Memory B cell (primary cell): Measurements from ENCODE around the gene MVD.

Experiments used
- ATAC-seq: fragments of 150-1000 bp; cut with Tn5 transposase; 2 replicates; pipeline ENCODE4 v1.10.0; 2021; ENCODE audit warnings: low read depth, mild to moderate bottlenecking, moderate library complexity
- DNase-seq, 2 donors: peaks; one replicate each; pipeline ENCODE4 v3.0.0; 2022; ENCODE audit warnings: low spot score in 2 of 2
- H3K27ac Mint-ChIP-seq: one replicate; pipeline ENCODE4 v1.8.0; 2022; ENCODE audit warnings: mild to moderate bottlenecking, moderate library complexity, mixed read lengths
- H3K27me3 Mint-ChIP-seq: one replicate; pipeline ENCODE4 v1.8.0; 2022; ENCODE audit warnings: mixed read lengths
- H3K36me3 Mint-ChIP-seq: one replicate; pipeline ENCODE4 v1.8.0; 2022; ENCODE audit warnings: mild to moderate bottlenecking, mixed read lengths
- H3K4me1 Mint-ChIP-seq: one replicate; pipeline ENCODE4 v1.8.0; 2022; ENCODE audit warnings: mixed read lengths
- H3K4me3 Mint-ChIP-seq: one replicate; pipeline ENCODE4 v1.8.0; 2022; ENCODE audit warnings: mild to moderate bottlenecking, moderate library complexity, mixed read lengths
- H3K9me3 Mint-ChIP-seq: one replicate; pipeline ENCODE4 v1.8.0; 2022; ENCODE audit warnings: mixed read lengths

The MVD gene

DNA sequence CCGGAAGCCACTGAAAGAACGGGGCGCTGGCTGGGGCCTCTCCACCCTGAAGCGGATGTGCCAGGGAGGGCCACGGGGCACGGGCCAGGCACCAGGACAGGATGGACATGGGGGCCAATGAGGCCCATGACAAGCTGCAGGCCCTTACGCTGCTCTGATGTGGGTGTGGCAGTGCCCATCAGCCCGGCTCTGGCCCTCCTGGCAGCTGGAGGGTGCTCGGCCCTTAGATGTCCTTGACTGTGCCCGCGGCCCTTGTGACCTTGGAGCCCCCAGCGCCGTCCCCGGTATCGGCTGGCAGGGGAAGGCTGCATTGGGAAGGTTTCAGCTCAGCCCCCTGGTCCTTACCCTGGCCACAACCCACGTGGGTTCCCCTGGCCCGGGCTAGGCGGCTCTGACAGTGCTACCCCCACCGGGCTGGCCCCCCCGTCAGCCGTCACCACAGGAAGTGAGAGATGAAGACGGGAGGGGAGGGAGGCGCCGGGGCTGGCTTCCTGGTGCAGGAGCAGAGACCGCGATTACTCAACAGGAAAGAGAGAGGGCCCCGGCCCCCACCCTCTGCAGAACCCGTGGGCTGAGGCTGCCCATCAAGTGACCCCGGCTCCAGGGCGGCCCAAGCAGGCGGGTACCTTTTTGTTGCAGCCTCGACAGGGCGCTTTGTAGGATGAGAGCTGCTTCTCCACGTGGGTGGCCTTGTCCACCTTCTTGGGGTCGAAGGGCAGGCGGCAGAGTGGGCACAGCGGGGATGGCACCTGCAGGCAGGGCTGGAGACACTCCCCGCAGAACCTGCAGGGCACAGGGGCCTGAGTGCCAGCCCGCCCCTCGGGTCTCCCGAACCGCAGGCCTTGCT lies 38.0 kb upstream of the MVD start:
- Mint-ChIP-seq H3K27ac (peak overlapping the region; percentile 62), H3K4me1 (peaks cover 47% of the 10 kb centered on the region), H3K36me3 (peaks cover 1% of the 10 kb centered on the region), H3K9me3 (no peaks in the 10 kb centered on the region), H3K4me3 (peak overlapping the region; percentile 79), H3K27me3 (no peaks in the 10 kb centered on the region)
- ATAC-seq (peak; percentile 79), DNase-seq (peak; percentile 71 to 83)

DNA sequence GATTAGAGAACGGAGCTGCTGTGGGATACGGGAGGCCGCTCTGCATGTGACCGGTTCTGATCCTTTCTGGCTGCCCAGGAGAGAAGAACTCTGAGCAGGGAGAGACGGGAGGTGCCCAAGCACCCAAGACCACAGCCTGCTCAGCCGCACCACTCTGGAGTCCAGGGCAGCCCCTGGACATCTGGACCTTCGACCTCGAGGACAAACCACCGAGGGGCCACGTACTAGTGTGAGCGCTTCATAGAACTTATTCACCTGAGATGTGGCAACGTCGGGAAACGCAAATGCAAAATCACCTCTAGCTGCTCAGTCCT lies 37.4 kb upstream of the MVD start:
- H3K27ac Mint-ChIP-seq, result peak overlapping the region; percentile 62
- peak overlapping the region; percentile 79 for H3K4me3 Mint-ChIP-seq
- H3K36me3 Mint-ChIP-seq, result peaks cover 1% of the 10 kb centered on the region
- no peak for ATAC-seq
- no peaks in the 10 kb centered on the region for H3K27me3 Mint-ChIP-seq
- H3K4me1 Mint-ChIP-seq, result peaks cover 44% of the 10 kb centered on the region
- DNase-seq, result peak in 1 of 2 donors; percentile 26
- no peaks in the 10 kb centered on the region for H3K9me3 Mint-ChIP-seq

DNA sequence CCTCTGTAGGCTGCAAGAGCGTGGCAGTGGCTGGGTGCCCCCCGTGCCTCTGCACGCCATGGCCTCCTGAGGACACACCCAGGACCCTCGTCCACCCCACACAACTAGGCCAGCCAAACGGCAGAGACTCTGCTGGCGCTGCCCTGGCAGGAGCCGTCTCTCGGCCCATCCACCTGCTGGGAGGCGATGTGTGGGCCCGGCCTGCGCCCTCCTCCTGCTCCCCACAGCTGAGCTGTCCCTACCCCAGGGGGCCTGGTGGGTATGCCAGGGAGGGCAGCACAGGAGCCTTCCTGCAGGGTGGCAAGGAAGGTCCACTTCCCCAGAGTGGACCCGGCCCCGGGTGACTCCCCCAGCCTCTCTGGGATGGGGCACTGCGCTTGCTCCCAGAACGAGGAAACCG lies 36.3 kb upstream of the MVD start:
- DNase-seq, result no peak
- Mint-ChIP-seq H3K27me3 (no peaks in the 10 kb centered on the region), H3K27ac (peak overlapping the region; percentile 82), H3K9me3 (no peaks in the 10 kb centered on the region), H3K36me3 (peaks cover 1% of the 10 kb centered on the region), H3K4me3 (no peak overlapping the region), H3K4me1 (peaks cover 39% of the 10 kb centered on the region)
- no peak for ATAC-seq

DNA sequence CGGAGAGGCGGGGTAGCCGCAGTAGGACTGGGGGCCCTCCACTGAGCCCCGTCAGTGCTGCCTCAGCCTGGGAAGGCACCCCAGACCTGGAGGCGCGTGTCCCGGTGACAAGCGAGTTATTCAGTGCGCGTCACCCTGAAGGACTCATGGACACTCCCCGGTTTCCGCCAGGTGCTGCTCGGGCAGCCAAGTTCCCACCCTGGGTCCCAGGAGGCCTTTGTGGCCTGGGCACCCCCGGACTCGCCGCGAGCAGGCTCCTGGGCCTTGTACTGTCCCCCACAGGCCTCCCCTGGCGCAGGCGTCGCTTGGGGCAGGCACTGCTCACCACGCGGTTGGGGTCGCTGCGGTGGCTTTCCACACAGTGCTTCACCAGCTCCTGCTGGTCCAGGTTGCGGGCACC lies 35.8 kb upstream of the MVD start:
- peak overlapping the region; percentile 51 for H3K4me3 Mint-ChIP-seq
- H3K27ac Mint-ChIP-seq, result peak overlapping the region; percentile 82
- ATAC-seq, result peak; percentile 33
- peak in 1 of 2 donors; percentile 39 for DNase-seq
- H3K36me3 Mint-ChIP-seq, result peaks cover 1% of the 10 kb centered on the region
- H3K27me3 Mint-ChIP-seq, result no peaks in the 10 kb centered on the region
- H3K9me3 Mint-ChIP-seq, result no peaks in the 10 kb centered on the region
- peaks cover 35% of the 10 kb centered on the region for H3K4me1 Mint-ChIP-seq

DNA sequence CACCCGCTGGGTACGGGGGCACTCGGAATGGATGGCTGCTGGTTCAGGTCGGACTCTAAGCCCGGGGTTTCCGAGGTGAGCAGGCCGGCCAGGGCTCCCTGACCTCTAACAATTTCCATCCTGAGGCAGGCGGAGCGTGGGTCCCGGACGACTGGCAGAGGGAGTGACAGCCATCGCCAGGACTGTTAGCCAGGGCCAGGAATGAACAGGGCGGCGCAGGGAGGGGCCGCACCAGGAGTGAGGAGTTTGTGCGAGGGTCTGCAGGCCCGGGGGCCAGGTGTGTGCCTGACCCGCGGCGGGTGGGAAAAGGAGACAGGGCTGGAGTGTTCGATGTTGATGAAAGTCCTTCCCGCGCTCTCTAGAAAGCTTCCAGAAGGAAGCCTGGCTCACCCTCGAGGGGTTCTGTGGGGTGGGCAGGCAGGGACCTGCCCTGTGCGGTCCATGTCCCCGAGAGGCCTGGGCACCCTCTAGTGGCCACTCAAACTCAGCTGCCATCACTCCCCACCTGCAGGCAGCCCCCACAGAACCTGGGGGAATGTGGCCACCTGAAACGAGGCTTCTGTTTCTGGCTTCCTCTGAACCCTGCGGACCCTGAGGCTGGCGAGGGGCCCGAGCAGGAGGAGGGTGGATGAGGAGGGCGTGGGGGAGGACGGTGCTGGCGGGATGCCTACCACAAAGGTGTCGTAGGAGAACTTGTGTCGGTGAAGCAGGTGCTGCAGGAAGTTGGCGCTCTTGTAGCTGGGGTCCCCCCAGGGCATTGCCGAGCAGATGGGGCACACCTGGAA lies 35.1 kb upstream of the MVD start:
- DNase-seq, result no peak
- H3K4me1 Mint-ChIP-seq, result peaks cover 32% of the 10 kb centered on the region
- peak overlapping the region; percentile 82 for H3K27ac Mint-ChIP-seq
- H3K27me3 Mint-ChIP-seq, result no peaks in the 10 kb centered on the region
- peak overlapping the region; percentile 51 for H3K4me3 Mint-ChIP-seq
- no peak for ATAC-seq
- H3K36me3 Mint-ChIP-seq, result peaks cover 1% of the 10 kb centered on the region
- H3K9me3 Mint-ChIP-seq, result no peaks in the 10 kb centered on the region

DNA sequence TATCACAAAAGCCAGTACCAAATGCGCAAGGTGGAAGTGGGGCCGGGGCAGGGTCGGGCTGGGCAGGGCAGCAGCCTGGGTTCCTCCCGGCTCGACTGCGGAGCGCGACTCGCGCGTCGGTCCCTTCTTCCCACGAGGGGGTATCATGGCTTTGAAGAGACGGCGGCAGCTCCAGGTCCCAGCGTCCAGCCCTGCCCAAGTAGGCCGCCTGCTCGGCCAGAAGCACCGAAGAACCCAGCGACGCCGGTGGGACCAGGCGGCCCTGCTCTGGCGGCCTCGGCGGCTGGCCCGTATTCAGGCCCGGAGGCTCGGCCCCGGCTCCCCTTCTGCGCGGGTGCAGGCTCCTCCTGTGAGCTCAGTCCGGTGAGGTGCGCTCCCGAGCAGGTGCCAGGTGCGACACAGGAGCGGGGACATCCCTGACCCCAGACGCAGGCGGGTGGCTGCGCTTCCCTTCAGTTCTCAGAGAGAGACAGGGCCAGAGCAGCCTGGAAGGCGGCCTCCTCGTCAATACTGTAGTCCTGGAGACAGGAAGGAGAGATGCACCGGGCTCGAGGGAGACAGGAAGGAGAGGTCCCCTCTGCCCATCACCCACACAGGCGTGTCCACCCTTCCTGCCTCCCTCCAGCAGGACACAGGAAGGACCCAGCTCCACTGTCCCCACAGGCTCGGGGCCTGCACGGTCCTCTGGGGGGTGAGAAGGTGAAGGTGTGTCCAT lies 34.4 kb upstream of the MVD start:
- no peaks in the 10 kb centered on the region for H3K9me3 Mint-ChIP-seq
- DNase-seq (no peak), ATAC-seq (no peak)
- peaks cover 1% of the 10 kb centered on the region for H3K36me3 Mint-ChIP-seq
- peaks cover 26% of the 10 kb centered on the region for H3K4me1 Mint-ChIP-seq
- H3K4me3 Mint-ChIP-seq, result no peak overlapping the region
- H3K27ac Mint-ChIP-seq, result no peak overlapping the region
- no peaks in the 10 kb centered on the region for H3K27me3 Mint-ChIP-seq

DNA sequence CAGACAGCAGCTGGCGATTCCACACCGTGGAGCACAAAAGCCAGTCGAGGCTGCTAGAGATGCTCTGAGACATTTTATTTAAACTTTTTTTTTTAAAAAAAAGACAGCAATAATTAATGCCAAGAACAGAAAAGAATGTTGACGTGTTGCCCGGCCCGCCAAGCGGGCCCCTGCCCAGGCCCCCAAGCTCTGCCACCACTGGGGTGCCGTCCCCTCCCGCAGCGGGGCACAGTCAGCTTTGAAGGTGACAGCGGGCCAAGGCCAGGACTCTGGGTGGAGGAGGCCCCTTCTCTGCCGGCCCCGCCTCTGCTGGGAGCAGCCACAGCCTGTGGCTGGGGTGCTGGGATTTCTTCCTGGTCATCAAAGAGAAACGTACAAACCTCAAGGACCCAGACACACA lies 33.5 kb upstream of the MVD start:
- ATAC-seq (no peak), DNase-seq (no peak)
- H3K4me1 Mint-ChIP-seq, result peaks cover 26% of the 10 kb centered on the region
- peaks cover 1% of the 10 kb centered on the region for H3K36me3 Mint-ChIP-seq
- no peak overlapping the region for H3K27ac Mint-ChIP-seq
- no peak overlapping the region for H3K4me3 Mint-ChIP-seq
- no peaks in the 10 kb centered on the region for H3K9me3 Mint-ChIP-seq
- H3K27me3 Mint-ChIP-seq, result no peaks in the 10 kb centered on the region

DNA sequence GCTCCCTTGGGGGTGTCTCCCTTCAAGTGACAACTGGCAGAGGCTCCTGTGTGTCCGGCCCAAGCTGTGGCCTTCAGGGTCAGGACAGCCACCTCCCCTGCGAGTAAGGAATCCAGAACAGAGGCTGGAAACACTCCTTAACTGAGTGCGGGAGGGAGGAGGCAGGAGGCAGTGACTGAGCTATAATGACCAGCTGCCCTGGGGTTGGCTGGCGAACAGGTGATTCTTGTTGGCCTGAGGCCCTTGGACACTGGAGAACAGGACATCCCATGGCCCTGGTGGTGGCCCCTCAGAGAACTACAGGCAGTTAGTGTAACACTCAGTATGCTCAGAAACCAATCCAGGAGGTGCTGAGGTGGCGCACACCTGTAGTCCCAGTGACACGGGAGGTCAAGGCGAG lies 32.9 kb upstream of the MVD start:
- Mint-ChIP-seq H3K4me1 (peaks cover 22% of the 10 kb centered on the region), H3K9me3 (no peaks in the 10 kb centered on the region), H3K27ac (no peak overlapping the region), H3K36me3 (peaks cover 1% of the 10 kb centered on the region), H3K4me3 (no peak overlapping the region), H3K27me3 (no peaks in the 10 kb centered on the region)
- ATAC-seq, result no peak
- no peak for DNase-seq

DNA sequence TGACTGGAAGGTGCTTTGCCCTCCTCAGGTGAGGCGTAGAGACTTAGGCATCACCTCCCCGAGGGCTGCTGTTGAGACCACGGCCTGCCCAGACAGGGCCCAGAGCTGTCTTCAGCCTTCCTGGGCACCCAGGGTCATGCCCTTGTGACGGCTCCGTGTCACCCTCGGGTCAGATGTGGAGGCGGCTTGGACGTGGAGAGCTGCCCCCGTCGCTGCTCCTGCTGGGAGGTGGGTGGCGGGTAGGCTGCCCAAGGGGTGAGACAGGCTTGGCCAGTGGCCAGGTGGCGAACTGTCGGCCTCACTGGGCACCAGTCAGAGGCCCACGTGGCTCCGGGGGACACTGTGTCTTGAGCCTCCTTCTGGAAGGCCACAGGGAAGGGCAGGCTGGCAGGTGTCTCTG lies 32.3 kb upstream of the MVD start:
- Mint-ChIP-seq H3K9me3 (no peaks in the 10 kb centered on the region), H3K4me3 (no peak overlapping the region), H3K27ac (no peak overlapping the region), H3K27me3 (no peaks in the 10 kb centered on the region), H3K4me1 (peaks cover 25% of the 10 kb centered on the region), H3K36me3 (peaks cover 1% of the 10 kb centered on the region)
- ATAC-seq (no peak), DNase-seq (no peak)

DNA sequence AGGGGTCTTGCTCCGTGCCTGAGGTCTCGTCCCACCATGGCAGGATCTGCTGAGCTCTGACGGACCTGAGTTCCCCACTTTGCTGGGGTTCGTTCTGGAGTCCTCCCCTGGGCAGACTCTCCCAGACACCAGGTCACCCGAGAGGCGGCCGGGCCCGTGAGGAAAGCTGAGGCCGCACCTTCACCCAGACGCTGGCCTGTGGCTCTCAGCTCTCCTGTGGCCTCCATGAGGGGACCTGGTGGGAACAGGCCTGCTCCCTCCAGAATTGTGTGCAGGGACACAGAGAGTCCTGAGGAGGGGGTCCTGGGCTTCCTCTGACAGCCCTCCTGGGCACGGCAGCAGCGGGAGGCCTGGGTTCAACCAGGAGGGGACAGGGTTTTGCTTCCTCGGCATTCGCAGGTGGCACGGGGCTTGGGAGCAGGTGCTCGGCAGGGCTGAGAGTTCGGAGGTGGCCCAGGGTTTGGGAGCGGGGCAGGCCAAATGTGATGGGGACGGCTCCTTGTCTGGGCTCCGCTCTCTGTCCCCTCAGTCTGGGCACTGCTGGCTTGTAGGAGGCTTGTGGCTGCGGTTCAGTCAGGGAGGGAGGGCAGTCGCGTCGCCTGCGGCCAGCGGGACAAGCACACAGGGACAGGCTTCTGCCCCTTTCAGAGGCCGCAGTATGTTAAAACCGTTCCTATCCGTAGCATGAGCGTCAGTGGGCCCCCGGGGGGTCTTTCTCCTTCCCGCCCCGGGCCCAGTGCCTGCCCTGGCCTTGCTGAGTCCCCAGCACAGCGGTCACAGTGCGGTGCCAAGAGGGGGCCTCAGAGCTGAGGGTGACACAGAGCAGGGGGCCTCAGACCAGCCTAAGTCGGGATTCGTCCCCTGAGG lies 31.6 kb upstream of the MVD start:
- peaks cover 1% of the 10 kb centered on the region for H3K36me3 Mint-ChIP-seq
- no peaks in the 10 kb centered on the region for H3K9me3 Mint-ChIP-seq
- ATAC-seq (no peak), DNase-seq (no peak)
- no peak overlapping the region for H3K27ac Mint-ChIP-seq
- no peak overlapping the region for H3K4me3 Mint-ChIP-seq
- no peaks in the 10 kb centered on the region for H3K27me3 Mint-ChIP-seq
- peaks cover 18% of the 10 kb centered on the region for H3K4me1 Mint-ChIP-seq

DNA sequence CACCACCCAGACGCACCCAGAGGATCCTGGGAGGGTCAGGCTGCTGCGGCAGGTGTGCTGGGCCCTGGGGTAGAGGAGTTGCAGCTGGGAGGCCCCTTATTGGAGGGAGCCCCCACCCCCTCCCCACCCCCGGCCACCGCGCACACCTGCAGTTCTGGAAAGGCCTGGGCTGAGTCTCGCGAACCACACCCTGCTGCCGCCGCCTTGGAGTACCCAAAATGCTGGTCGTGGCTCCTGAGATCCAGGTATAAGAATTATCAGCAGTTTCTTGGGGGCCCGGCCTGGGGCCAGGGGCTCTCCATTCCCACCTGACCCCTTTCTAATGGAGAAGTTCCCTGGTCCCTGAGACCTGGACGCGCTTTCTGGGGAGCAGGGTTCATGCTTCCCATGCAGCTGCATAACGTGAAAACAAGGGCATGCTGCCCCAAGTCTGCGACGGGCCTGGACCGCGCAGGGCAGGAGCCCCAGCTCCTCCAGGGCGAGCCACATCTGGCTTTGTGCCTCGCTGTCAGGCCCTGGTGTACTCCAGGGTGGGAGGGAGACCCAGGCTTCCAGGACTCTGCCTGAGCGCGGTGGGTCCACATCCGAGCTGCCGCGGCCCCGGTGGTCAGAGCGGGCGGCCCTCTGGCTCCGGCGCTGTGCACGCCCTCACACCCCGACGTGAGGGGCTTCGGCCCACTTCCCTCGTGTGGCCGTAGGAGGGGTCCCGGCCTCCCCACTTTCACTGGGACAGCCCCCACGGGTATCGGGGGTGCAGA lies 30.7 kb upstream of the MVD start:
- H3K36me3 Mint-ChIP-seq, result peaks cover 1% of the 10 kb centered on the region
- no peaks in the 10 kb centered on the region for H3K9me3 Mint-ChIP-seq
- ATAC-seq, result no peak
- peaks cover 18% of the 10 kb centered on the region for H3K4me1 Mint-ChIP-seq
- DNase-seq, result no peak
- no peak overlapping the region for H3K4me3 Mint-ChIP-seq
- H3K27ac Mint-ChIP-seq, result no peak overlapping the region
- H3K27me3 Mint-ChIP-seq, result no peaks in the 10 kb centered on the region

DNA sequence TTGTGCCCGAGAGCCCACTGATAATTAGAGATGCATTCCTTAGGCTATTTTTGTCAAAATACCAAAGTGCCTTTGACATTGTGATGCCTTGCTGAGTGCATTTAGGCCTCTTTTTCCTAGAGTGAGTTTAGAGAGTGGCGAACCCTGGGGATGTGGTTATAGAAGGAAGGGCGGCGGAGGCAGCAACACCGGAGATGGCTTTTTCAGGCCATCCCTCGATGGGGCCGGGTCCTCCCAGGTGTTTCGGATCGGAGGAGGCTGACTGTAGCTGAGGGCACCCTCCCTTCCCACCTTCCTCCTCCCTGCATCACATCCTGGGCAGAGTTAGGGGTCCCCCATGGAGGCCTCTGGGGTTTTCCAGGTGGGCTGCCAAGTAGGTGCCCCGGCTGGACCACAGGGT lies 30.0 kb upstream of the MVD start:
- no peak overlapping the region for H3K4me3 Mint-ChIP-seq
- H3K9me3 Mint-ChIP-seq, result no peaks in the 10 kb centered on the region
- no peaks in the 10 kb centered on the region for H3K27me3 Mint-ChIP-seq
- H3K27ac Mint-ChIP-seq, result no peak overlapping the region
- ATAC-seq, result no peak
- DNase-seq, result no peak
- no peaks in the 10 kb centered on the region for H3K36me3 Mint-ChIP-seq
- peaks cover 14% of the 10 kb centered on the region for H3K4me1 Mint-ChIP-seq

DNA sequence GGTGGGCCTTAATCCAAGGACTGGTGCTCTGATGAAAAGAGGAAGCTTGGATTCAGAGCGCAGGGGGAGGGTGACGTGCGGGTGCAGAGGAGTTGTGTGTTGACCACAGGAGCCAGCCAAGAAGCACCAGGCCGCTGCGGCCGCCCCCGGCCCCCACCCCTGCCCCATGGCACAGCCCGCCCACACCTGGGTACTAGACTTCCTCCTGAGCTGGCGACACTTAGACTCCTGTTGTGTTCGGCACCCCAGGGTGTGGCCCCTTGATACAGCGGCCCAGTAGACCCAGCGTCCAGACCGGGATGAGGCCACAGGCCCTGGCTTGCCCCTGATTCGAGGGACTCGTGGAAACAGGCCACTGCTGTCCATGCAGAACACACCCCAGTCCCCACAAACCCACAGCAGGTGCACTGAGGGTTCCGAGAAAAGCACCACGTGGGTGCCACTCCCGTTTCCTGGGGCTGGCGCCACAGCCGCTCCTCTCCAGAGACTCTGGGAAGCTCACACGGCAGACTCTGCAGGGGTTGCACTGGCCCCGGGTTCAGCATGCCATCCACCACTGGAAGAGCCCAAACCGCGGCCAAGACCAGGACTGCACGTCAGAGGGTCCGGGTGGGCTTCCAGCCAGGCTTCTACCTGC lies 29.2 kb upstream of the MVD start:
- ATAC-seq (peak; percentile 76), DNase-seq (no peak)
- no peaks in the 10 kb centered on the region for H3K36me3 Mint-ChIP-seq
- H3K4me1 Mint-ChIP-seq, result peaks cover 14% of the 10 kb centered on the region
- peak overlapping the region; percentile 59 for H3K4me3 Mint-ChIP-seq
- no peaks in the 10 kb centered on the region for H3K27me3 Mint-ChIP-seq
- no peaks in the 10 kb centered on the region for H3K9me3 Mint-ChIP-seq
- peak overlapping the region; percentile 35 for H3K27ac Mint-ChIP-seq
